GM20431 (cell line): Measurements from ENCODE around the gene TNNC1.

Source experiments
- in situ Hi-C: fragments of 300-500 bp; cut with MseI, MboI; formaldehyde crosslinking; loops from one replicate; pipeline ENCODE4 v1.15.0; 2020; ENCODE audit warnings: low sequenced_read_pairs; ENCODE audit not compliant: unreplicated experiment

The TNNC1 gene

DNA sequence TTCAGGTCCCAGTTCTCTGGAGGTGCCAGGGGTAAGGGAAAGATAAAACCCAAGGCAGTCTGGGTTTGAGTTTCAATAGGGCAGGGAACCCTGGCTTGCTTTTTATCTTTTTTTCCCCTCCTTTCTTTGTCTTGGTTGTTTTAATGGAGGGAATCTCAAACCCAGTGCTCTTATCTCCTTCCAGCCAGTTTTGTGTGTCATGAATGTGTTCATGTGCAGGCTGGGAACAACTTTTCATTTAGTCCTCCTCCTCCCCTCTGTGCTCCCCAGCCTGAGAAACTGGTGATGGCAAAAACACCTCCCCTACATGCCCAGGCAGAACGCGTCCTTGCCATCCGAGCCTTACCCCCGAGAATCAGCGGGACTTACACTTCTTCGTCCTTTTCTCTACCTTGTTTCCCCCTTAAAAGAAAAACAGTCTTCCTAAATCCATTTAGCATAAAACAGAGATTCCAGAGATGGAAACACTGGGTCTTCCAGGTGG lies 19.8 kb downstream of the TNNC1 start:
- in situ Hi-C loops = no loop called here

DNA sequence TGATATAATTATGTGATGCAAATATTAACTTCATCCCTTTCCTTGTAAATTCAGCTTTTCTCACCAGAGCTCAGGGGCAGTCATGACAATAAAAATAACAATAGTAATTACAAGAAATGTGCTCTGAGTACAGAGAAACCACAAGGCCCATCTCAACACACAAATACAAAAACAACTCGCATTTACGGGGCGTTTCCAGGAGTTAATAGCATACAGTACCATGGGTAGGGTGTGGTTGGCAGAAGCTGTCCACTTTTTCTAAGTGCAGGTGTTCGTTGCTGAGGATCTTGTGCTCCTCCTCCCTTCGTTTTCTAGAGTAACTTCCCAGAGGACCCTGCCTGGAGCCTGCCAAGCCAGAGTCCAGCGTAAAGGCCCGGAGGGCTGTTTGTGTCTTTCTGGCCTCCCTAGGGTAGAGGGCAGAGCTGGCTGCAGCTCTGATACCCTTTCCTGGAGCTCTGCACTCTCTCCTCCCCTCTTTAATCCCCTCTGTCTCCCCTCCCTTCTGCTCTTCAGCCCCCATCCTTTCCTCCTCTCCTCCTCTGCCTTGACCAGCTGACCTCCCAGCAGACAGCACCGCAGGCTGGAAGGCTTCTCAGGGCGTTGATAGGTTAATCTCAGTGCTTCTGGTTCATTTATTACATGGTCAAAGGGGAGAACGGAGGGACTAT lies 20.4 kb downstream of the TNNC1 start:
- in situ Hi-C loops = no loop called here

DNA sequence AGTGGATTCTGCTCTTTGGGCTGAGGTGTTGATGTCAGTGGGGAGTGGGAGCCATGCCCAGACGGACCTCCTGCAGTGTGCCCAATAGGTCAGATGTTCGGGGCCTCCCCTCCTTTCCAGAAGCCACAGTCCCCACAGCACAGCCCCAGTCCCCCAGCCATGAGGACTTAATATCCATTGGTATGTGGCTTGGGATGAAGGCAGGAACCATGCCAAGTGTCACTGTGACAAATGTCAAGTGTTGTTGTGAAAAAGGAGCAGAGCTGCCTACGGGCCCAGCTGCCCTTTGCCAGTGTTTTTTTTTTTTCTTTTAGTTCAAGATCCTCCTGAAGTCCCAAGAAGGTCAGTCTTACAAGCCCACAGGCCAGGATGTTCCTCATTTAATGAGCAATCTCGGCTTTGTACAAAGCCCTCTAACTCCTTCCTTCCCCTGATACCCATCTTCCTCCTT lies 21.1 kb downstream of the TNNC1 start:
- in situ Hi-C loops = no loop called here

DNA sequence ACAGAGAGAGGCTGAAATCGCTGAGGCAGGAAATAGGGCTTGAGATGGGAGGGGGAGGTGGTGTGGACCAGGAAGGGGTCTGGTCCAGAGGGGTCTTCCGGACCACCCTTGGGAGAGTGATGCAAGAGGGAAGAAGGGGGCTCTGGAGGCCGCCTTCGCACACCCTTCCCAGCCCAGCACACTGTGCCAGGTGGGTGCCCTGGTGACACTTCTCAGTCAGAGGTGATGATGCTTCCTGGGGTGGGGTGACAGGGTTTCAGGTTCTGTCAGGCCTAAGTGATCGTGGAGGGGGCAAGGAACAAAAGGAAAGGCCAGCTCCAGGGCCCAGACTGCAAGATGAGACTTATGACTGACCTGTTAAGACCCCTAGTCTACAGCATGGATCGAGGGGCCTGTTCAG lies 21.6 kb downstream of the TNNC1 start:
- in situ Hi-C loops = no loop called here

DNA sequence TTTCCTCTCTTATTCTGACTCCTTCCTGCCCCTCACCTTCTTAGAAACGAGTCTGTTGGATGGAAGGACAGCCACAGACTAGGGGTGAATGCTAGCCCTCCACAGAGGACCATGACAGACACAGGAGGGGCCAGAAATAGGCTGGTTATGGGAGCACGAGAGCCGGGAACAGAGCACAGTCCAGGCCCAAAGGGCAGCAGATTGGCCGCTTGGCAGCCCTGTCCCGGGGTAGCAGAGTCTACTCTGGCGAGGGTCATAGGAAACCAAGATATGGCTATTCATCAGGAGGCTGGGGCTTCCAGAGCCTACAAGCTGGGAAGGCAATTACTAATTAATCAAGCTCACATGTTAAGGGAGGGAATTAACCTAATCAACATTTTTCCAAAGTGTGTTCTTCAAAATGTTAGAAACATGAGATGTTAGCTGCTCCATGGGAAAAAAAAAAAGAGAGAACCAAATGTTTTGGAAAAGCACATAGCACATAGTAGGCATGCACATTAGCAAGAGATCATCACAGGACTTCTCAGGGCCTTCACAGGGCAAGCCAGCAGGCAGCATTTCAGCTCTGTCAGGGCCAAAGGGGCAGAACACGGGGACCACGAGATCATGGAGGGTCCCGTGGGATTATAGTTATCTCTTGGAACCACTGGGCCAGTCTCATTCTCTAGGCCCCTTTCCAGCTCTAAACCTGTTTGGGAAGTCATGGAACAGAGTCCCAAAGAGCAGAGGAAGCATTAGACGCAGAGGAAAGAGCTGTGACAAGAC lies 22.2 kb downstream of the TNNC1 start:
- in situ Hi-C loops = no loop called here

DNA sequence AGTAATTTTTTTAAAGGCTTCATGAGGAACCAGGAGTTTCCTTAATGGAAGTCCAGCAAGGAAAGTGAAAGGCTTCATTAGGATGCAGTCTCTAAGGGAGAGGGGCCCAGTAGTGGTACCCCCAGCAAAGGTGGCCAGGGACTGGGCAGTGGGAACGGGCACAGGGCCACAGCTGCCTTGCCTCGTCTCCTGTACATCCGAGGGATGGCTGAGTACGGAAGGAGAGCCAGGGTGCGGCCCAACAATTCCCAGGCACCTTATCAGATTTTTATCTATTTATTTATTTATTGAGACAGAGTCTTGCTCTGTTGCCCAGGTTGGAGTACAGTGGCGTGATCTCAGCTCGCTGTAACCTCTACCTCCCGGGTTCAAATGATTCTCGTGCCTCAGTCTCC lies 23.4 kb downstream of the TNNC1 start:
- in situ Hi-C loops = no loop called here

DNA sequence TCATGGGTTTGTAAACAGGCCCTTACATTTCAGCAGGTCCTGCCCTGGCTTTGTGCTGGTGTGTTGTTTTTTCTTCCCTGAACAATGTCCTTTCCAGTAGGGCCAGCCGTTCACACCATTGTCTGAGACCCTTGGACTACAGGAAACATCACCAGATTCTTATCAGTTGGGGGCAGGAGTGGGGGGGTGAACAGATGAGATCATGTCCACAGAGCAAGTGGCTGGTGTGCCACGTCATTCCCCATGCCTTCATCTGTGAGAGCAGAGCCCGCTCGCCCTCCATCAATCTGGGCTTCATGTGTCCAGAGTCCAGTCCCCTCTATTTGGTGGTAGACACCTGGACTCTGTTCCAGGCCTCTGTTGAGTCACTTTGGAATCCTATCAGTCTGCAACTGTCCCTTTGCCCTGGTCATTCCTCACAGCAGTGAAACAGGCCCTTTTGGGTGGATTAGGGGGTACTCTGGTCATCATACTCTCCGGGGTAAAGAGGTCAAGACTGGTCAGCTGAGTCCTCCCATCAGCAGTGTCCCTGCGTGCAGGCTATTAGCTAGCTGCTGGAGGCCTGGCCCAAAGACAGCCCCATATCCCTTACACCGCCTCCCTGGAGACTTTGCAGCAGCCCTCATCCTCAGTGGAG lies 23.9 kb downstream of the TNNC1 start:
- in situ Hi-C loops = no loop called here

DNA sequence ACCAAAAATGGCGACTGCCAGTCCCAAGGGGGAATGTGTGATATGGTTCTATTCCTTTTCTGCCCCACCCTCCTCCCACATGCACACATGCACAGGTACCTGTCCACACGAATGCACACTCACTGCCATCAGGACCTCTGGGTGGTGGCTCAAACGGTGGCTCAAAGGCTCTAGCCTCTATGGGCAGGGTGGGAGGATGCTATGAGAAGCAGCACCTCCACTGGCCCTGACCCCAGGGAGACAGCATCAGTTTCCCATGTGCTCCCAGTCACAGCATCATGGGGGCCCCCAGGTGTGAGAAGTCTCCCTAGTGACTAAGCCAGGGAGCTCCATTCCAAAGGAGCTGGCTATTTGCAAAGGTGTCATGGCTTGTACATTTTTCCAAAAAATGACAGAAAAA lies 24.8 kb downstream of the TNNC1 start:
- in situ Hi-C loops = no loop called here

DNA sequence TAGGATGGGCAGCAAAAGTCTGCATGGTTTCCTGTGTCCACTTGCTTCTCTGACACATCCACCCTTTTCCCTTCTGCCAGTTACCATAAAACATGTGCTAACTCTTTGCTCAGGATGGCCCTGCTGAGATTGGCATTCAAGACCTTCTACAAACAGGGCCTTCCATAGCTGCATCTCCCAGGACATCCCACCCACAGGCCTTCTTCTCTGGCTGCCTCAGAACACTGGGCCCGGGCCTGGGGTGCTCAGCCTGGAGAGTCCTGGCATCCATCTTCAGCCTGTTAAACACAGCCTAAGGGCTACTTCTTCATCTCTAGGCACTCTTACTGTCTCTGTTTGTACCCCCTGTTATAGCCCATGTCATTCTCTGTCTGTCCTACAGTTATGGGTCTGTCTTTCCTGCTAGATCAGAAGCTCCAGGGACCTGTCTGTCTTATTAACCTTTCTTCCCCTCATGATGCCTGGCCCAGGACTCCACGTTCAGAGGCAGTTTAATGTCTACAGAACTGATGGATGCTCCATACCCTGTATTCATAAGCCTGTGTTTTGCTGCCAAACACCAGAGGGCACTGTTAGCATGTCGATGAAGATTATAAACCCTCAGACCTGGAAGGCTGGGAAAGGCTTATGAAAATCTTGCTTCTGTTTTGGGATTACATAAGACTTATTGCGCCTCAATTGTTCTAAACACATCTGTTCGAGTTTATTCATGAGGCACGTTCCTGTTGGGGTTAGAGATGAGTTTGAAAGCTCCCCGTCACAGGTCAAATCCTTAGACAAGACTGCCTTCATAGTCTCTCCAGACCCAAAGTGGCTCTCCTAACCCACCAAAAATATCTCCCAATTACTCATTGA lies 25.5 kb downstream of the TNNC1 start:
- in situ Hi-C loops = no loop called here

DNA sequence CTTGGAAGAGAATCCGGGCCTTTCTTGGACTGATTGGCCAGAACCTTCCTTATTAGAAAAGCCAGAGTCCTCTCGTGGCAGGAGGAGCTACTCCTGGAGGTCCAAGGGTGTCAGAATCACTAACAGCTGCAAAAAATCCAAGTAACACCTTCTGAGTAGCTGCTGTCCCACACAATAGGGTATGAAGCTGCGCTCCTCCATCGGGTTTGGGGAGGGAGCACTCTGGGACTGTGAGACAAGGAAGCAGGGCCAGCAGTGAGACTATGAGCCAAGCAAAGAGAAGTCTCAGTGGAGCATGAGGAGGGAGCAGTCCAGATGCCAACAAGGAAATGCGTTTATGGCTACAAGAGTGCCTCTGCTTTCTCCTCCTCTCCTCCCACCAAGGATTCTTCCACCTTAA lies 30.7 kb downstream of the TNNC1 start:
- in situ Hi-C loops = no loop called here

DNA sequence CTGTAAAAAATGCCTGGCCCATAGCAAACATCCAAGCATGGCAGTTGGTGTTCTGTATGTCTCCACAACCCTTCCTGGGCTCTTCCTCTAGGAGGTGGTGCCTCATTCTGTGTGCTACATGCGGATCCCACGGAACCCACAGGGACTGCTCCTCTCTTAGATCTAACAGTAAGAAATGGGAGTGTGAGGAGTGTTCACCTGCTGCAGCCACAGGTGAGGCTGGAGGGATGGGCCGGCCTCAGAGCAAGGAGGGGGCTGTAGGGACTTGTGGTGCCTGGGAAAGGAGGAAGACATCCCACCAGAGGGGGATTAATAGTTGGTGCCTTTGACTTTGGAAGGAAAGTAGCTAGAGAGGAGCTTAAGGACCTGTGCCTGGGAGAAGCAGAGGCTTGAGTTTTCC lies 31.2 kb downstream of the TNNC1 start:
- in situ Hi-C loops = no loop called here

DNA sequence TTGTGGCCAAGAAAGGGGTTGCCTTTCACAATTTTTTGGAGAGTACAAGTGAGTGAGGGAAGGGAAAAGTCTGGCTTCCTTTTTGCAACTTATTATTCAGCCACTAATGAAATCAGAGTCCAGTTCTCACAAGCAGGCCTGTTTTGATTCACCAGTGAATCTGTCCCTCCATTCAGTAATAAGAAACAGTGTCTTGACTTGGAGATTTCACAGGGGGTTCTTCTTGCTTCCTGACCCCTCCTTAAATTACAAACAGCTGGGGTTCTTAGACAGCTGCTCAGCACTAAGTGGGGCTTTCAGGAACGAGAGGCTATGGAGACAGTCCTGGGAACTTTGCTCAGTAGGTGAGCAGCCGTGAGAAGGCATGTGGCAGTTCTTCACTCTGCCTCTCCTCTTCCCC lies 33.5 kb downstream of the TNNC1 start:
- in situ Hi-C loops = no loop called here

DNA sequence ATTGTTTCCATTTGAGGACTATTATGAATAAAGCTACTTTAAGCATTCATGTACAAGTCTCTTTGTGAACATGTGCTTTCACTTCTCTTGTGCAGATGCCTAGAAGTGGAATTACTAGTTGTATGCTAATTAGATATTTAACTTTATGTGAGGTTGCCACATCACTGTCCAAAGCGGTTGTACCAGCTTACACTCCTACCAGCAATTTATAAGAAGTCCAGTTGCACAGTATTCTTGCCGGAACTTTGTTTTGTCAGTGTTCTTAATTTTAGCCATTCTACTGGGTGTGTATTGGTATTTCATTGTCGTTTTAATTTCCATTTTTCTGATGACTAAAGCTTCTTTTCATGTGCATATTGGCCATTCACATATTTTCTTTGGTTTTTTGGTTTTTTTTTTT lies 38.0 kb downstream of the TNNC1 start:
- in situ Hi-C loops = no loop called here

DNA sequence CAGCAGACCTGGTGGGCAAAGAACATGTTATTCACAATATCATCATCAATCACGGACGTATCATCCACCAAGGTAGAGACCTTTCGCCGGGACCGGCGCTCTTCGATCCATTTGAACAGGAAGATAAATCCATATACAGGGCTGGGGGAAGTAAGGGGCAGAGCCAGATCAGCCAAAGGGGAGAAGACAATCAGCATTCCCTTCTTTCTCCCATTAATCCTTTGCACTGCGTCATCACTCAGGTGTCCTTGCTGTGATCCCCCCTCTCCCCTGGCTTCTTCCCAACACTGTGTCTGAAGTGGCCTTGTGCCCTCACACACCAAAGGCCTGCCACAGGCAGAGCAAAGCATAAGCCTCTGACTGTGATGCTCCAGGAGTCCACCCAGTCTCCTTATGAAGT lies 45.4 kb downstream of the TNNC1 start:
- in situ Hi-C loops = no loop called here

DNA sequence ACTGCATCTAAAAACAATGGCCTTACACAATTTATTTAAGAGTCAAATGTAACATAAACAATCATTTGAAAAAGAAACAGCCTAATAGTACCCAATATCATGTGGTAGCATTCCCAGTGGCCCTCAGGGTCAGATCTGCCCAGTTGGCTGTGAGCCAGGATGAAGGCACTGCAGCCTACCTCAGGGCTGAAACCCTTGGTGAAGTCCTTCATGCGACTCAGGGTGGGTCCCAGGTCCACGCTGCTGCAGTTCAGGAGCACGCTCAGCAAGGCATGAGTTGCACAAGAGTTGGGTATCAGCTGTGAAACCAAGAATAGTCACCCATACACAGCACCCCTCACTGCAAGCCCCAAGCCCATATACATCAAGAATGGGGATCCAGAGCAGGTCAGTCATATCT lies 46.1 kb downstream of the TNNC1 start:
- in situ Hi-C loops = no loop called here

DNA sequence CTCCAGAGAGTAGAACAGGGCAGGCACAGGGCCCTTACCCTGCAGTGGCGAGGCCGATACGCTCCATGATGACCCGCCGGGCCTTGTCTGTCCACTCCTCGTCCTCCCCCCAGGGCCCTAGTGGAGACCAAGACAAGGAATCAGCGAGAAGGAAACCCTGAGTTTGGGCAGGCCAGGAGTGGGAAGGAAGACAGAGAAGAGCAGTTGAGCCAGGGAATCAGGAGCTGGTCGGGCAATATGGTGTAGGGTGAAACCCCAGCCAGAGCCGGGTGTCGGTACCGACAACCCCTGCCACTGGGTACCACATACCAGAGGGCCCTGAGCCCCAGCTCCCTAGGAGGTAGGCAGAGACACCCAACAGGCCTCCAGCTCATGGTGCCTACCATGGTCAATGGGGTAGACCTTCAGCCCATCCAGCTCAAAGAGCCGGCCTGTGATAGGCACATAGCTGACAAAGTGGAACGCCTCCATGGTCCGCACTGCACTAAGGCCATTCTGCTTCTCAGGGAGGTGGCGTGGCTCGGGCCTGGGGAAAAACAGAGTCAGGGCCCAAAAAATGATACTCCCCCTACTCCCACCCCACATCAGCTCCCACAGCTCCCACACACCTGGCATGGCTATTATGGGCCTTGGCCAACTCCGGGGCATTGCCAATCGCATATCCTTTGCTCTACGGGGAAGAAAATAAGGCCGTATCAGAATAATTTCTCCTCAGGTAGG lies 46.9 kb downstream of the TNNC1 start:
- in situ Hi-C loops = no loop called here

DNA sequence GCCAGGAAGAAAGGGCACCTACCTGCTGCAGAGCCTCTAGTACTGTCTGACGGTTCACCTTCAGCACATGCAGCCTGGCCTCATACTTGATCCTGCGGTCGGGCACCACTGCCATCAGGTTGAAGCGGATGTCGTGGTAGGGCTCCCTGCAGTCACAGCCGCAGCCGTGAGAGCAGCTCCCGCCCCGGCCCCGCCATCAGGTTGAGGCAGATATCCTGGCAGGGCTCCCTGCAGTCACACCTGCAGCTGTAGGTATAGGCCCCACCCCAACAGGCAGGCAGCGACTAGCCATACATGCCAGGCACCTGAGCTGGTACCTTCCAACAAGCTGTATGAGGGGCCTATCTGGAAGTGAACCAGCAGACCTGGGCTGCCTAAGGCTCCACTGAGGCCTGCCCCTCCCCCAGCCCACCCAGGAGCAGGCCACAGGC lies 47.6 kb downstream of the TNNC1 start:
- in situ Hi-C loops = no loop called here

DNA sequence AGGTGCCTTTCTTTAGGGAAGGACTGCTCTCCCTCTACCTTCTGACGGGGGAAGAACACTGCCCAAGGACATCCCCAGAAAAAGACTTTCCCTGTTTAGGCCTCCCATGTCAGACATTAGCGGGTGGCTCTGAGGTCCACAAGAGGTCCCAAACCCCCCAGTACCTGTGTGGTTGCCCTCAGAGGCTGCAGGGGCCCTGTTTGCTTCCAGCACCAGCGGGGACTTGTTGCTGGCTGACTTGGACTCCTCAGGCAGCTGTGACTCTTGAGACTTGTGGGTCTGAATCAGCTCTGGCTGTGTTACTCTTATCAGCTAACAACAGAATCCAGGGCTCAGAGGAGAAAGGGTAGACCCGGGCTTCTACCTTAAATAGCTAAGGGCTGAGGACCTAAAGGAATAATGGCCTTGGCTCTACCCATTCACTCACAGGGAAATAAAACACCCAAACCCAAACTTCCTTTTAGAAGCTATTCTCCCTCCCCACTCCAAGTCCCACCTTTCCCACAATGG lies 48.2 kb downstream of the TNNC1 start:
- in situ Hi-C loops = no loop called here

DNA sequence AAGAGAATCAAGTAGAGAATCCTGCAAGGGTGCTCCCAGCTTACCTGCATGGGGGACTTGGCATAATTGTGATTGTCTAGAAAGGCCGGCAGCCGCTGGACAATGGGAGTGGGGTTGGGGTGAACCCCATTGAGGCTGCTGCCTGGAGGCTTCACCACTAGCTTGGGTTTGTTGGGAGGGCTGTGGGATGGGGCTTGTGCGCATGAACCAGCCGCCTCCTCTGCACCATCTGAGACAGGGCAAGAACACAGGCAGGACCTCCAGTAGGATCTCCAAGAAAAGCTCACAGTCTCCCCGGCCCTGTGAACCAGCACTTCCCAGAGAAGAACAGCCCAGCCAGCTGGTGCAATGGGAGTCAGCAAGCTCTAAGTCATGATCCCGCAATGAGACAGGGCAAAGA lies 48.8 kb downstream of the TNNC1 start:
- in situ Hi-C loops = no loop called here
